ENCODE measurements around the gene TNFRSF8. TPM values are rescaled to one million over a fixed set of nuclear protein-coding genes. Genes with fewer than 3 reads are reported as not detected.

Gene TNFRSF8
- total RNA-seq, 1 experiment from 2014 or later: not detected

DNA sequence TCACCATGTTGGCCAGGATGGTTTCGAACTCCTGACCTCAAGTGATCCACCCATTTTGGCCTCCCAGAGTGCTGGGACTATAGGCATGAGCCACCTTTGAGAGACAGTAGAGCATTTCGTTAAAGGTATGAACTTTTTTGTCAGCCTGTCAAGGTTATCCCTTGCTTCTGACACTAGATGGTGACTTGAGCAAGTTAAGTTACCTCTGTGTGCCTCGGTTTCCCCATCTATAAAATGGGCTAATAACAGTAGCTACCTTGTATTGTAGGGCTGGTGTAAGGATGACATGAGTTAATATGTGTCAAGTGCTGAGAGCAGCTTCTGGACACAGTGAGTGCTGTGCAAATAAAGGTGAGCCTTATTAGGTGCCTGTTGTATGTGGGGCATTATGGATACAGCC lies 8.8 kb downstream of the TNFRSF8 start:
- no peaks in the 10 kb centered on the region for H3K36me3 ChIP-seq (ENCODE audit: insufficient read depth, low read length, poor library complexity, severe bottlenecking)
- H3K27ac ChIP-seq (ENCODE audit: low read depth, low read length, poor library complexity, severe bottlenecking): no peak overlapping the region
- H3K4me1 ChIP-seq (ENCODE audit: insufficient read depth, low read length, poor library complexity, severe bottlenecking): no peaks in the 10 kb centered on the region
- peaks cover 20% of the 10 kb centered on the region for H3K27me3 ChIP-seq (replicated peaks; ENCODE audit: insufficient read depth, low read depth, low read length, poor library complexity)
- TF ChIP-seq EZH2 (IDR thresholded peaks at IDR 0.05; ENCODE audit: borderline replicate concordance, low read depth, low read length, poor library complexity, severe bottlenecking): no peak
- no peak overlapping the region for H3K4me3 ChIP-seq (ENCODE audit: low read depth, low read length, poor library complexity, severe bottlenecking)
- intact Hi-C loops (cut with micrococcal nuclease; ENCODE audit: unreplicated experiment): no loop called here
- H3K9me3 ChIP-seq (ENCODE audit: low read depth, low read length, poor library complexity, severe bottlenecking): no peaks in the 10 kb centered on the region
- DNase-seq (ENCODE audit: low spot score): no peak
- POLR2A ChIA-PET (ENCODE audit: low non-redundant PET): no interaction called here
- BruUV-seq (replicated peaks): no TSS peak
- CTCF ChIA-PET: no interaction called here

DNA sequence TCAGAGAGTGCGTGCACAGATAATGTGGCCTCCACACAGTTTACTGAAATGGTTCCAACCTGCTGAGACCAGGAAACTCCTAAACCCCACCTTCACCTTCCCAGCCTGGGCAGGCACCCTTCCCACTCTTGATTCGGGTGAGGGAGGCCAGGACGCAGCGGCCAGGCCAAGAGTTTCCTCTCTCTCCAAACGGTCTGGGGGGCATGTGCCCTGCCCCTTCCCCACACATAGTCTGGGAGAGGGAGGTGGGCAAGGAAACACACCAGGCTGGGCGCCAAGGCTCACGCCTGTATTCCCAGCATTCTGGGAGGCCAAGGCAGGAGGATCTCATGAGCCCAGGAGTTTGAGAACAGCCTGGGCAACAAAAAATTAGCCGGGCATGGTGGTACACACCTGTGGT lies 9.6 kb downstream of the TNFRSF8 start:
- intact Hi-C loops (cut with micrococcal nuclease; ENCODE audit: unreplicated experiment): no loop called here
- POLR2A ChIA-PET (ENCODE audit: low non-redundant PET): no interaction called here
- Histone ChIP-seq H3K27me3 (replicated peaks; ENCODE audit: insufficient read depth, low read depth, low read length, poor library complexity) (peaks cover 11% of the 10 kb centered on the region), H3K4me3 (ENCODE audit: low read depth, low read length, poor library complexity, severe bottlenecking) (no peak overlapping the region), H3K36me3 (ENCODE audit: insufficient read depth, low read length, poor library complexity, severe bottlenecking) (no peaks in the 10 kb centered on the region), H3K9me3 (ENCODE audit: low read depth, low read length, poor library complexity, severe bottlenecking) (no peaks in the 10 kb centered on the region), H3K27ac (ENCODE audit: low read depth, low read length, poor library complexity, severe bottlenecking) (no peak overlapping the region), H3K4me1 (ENCODE audit: insufficient read depth, low read length, poor library complexity, severe bottlenecking) (no peaks in the 10 kb centered on the region)
- no peak for DNase-seq (ENCODE audit: low spot score)
- TF ChIP-seq EZH2 (IDR thresholded peaks at IDR 0.05; ENCODE audit: borderline replicate concordance, low read depth, low read length, poor library complexity, severe bottlenecking): no peak
- TF ChIP-seq, protein P1, sequence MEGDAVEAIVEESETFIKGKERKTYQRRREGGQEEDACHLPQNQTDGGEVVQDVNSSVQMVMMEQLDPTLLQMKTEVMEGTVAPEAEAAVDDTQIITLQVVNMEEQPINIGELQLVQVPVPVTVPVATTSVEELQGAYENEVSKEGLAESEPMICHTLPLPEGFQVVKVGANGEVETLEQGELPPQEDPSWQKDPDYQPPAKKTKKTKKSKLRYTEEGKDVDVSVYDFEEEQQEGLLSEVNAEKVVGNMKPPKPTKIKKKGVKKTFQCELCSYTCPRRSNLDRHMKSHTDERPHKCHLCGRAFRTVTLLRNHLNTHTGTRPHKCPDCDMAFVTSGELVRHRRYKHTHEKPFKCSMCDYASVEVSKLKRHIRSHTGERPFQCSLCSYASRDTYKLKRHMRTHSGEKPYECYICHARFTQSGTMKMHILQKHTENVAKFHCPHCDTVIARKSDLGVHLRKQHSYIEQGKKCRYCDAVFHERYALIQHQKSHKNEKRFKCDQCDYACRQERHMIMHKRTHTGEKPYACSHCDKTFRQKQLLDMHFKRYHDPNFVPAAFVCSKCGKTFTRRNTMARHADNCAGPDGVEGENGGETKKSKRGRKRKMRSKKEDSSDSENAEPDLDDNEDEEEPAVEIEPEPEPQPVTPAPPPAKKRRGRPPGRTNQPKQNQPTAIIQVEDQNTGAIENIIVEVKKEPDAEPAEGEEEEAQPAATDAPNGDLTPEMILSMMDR (conservative IDR thresholded peaks at IDR 0.05; ENCODE audit: low read depth, low read length): no peak
- CTCF ChIA-PET: no interaction called here
- BruUV-seq (replicated peaks): no TSS peak

DNA sequence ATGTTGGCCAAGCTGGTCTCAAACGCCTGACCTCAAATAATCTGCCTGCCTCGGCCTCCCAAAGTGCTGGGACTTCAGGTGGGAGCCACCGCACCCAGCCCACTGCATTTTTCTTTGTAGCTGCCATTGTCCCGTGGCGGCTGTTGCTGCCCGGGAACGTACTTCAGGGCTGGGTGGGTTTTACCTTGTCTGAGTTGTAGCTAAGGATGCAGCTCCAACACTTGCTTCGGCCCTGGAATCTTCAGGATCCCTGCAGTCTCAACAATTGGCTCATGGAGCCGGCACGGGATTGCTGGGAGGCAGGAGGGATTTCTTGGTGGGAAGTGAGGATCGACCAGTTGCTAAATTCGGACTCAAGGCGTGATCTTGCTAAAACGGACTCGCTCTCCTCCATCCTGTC lies 10.7 kb downstream of the TNFRSF8 start:
- POLR2A ChIA-PET (ENCODE audit: low non-redundant PET): no interaction called here
- CTCF ChIA-PET: no interaction called here
- H3K27ac ChIP-seq (ENCODE audit: low read depth, low read length, poor library complexity, severe bottlenecking): no peak overlapping the region
- no TSS peak for BruUV-seq (replicated peaks)
- no peaks in the 10 kb centered on the region for H3K9me3 ChIP-seq (ENCODE audit: low read depth, low read length, poor library complexity, severe bottlenecking)
- H3K4me1 ChIP-seq (ENCODE audit: insufficient read depth, low read length, poor library complexity, severe bottlenecking): no peaks in the 10 kb centered on the region
- no peak for TF ChIP-seq EZH2 (IDR thresholded peaks at IDR 0.05; ENCODE audit: borderline replicate concordance, low read depth, low read length, poor library complexity, severe bottlenecking)
- TF ChIP-seq, protein P1 (conservative IDR thresholded peaks at IDR 0.05; ENCODE audit: low read depth, low read length): no peak
- no peak for DNase-seq (ENCODE audit: low spot score)
- peaks cover 4% of the 10 kb centered on the region for H3K27me3 ChIP-seq (replicated peaks; ENCODE audit: insufficient read depth, low read depth, low read length, poor library complexity)
- H3K4me3 ChIP-seq (ENCODE audit: low read depth, low read length, poor library complexity, severe bottlenecking): no peak overlapping the region
- intact Hi-C loops (cut with micrococcal nuclease; ENCODE audit: unreplicated experiment): no loop called here
- H3K36me3 ChIP-seq (ENCODE audit: insufficient read depth, low read length, poor library complexity, severe bottlenecking): no peaks in the 10 kb centered on the region
